ENCODE measurements around the gene BCL2L11.

The BCL2L11 gene

GRCh38 chr2:111145103-111145760 is 24.5 kb downstream of the BCL2L11 start:
- DNase-seq: no peak

GRCh38 chr2:111145951-111146350 is 25.2 kb downstream of the BCL2L11 start:
- no peak for DNase-seq

DNA sequence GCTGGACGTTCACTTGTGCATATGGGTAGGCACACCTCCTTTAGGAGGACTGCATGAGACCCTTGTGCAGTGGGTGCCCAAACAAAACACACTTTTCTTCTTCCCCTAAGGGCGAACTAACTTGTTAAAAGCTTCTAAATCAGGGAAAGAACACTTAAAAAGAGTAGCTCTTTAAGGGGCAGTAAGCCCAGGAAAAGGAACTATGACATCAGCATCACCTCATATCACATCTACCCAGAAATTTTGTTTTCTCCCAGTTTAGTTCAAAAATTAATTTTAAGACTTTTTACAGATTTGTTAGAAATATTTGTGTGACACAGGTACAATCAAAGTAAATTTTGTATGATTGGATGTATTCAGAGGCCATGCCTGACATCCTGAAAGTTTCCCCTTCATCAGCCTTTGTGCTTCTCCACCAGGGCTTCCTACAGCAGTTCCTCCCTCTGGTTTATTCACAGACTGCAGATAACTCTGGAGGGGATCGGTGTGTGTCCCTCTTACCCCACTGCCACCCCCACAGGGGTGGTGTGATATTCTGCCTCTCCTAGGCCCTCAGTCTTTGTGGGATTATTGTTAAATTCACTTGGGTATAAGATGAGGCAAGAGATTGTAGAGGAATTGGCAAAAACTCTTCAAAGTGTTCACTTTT is 27.6 kb downstream of the BCL2L11 start:
- no peak for DNase-seq

DNA sequence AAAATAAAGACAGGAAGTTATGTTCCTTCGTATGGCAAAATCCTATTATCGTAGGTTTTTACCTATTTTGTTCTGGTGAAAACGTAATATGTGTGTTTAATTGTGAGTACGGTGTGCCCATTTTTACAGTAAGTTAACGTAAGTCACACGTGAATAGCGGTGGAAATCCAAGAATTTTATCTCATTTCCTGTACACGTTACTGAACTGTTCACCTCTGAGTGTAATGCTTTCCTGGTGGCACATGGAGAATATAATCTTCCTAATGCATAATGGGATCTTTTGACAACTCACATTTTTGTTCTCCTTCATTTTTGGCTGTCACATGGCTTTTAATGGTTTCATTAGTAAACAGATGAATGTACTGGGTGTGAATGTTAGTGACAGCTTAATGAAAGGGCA is 28.2 kb downstream of the BCL2L11 start:
- DNase-seq: no peak

- DNase-seq: no peak
These were observed 29.3 kb downstream of the BCL2L11 start for GRCh38 chr2:111149882-111150455.

GRCh38 chr2:111154758-111155157 is 34.0 kb downstream of the BCL2L11 start:
- no peak for DNase-seq

- DNase-seq: no peak
These were observed 34.9 kb downstream of the BCL2L11 start for GRCh38 chr2:111155610-111156009.

DNA sequence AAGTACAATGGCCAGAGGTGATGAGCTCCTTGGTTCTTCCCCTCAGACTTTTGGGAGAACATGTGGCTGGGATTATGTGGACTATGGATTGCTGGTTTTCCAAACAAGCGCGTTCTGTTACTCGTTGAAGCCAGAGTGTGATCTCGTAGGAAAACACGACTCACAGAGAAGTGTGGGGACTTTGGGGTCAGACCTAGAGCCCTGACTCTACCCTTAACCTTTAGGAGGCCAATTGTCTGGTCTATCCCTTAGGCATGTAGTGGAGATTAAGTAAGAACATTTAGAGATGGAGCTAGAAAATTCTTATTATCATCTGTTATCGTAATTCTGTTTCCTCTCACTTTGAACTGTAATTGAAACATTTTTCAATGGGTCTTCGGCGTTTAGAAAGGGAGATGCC is 35.8 kb downstream of the BCL2L11 start:
- no peak for DNase-seq

DNA sequence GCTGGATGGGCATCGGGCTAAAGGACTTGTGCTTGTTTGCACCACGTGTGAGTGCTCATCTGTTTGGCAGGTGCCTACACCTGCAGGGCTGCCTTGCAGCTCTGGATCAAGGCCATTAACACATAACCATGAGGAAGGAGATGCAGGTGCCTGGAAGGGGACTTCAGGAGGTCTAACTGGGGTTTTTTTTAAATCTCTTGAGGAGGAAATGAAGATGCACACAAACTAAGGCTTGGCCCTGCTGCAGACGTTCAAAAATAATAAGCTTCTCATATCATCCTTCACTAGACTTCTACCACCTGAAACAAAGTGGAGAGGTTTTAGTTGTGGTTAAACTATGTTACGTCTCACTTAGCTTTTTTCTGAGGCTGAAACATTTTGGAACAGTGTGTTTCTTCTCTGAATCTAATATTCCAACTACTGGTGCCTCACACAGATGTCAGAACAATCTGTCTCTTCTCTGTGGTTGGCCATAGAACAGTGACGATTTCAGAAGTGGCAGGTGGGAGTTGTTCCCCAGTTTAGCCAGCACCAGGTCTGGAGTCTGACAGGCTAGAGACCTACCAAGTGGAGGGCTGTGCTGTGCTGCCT is 36.5 kb downstream of the BCL2L11 start:
- no peak for DNase-seq

DNA sequence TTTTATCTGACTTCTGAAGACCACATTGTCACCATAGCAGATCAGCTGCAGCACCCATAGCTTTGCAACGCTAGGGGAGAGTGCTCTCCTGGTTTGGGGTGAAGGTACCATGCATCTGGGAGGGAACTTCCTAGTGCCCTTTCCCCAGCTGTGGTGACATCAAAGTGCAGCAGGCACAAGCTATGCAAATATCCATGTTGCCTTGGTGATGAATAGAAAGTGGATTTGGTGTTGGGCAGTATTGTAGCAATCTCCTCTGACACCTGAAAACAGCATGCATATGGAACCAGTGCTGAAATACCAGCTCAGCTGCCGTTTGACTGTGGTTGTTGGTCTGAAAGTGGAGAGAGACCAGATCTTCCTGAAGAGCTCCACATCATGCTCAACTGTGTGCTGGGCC is 37.1 kb downstream of the BCL2L11 start:
- DNase-seq: no peak

GRCh38 chr2:111159641-111160040 is 38.9 kb downstream of the BCL2L11 start:
- DNase-seq: no peak

DNA sequence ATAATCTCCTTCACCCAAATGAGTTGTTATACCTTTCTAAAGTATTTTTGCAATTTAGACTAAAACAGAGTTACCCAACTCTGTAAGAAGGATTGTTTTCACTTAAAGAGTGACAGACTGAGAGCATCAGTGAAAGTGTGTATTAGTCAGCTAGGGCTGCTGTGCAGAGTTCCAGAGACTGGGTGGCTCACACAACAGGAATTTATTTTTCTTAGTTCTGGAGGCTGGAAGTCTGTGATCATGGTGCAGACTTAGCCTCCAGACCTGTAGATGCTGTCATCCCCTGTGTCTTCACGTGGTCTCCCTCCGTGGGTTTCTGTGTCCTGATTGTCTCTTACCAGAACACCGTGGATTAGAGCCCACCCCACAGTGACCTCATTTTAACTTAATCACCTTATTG is 40.0 kb downstream of the BCL2L11 start:
- DNase-seq: no peak

- no peak for DNase-seq
These were observed 41.3 kb downstream of the BCL2L11 start for GRCh38 chr2:111161971-111162370.

DNA sequence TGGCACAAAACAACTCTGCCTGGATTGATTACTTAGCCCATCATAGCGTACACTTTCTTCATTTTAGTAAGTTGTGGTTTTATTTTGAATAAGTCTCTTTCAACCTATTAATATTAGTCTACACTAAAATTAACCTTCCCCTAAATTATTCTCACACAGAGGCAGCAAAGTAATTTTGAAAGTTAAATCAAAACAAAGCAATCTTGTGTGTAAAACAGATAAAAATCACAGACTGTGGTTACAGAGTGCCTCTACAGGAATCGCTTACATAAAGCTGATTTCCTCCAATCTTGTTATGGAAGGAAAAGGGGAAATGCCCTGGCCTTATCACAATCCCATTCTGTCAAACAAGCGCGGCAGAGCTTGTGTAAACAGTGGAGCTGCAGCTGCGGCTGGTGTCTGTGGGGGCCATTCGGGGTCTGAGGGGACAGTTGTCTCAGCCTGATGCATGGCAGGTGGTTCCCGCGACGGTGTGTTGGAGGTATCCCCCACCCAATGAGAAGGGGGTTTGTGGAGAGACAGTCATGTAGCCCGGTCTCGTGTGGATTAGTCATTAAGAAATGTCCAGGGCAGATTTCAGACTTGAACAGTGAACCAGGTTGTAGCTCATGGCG is 42.1 kb downstream of the BCL2L11 start:
- DNase-seq: no peak

DNA sequence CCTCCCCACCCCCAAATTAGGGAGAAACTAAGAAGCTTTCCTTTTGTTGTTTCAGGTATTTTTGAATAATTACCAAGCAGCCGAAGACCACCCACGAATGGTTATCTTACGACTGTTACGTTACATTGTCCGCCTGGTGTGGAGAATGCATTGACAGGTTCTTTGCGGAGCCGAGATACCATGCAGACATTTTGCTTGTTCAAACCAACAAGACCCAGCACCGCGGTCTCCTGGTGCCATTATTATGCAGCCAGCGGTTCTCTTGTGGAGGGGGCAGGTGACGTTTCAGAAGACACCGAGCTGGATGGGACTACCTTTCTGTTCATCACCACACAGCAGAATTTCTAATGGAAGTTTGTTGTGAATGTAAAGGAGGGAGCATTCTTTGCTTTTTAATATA is 43.4 kb downstream of the BCL2L11 start:
- DNase-seq: no peak

DNA sequence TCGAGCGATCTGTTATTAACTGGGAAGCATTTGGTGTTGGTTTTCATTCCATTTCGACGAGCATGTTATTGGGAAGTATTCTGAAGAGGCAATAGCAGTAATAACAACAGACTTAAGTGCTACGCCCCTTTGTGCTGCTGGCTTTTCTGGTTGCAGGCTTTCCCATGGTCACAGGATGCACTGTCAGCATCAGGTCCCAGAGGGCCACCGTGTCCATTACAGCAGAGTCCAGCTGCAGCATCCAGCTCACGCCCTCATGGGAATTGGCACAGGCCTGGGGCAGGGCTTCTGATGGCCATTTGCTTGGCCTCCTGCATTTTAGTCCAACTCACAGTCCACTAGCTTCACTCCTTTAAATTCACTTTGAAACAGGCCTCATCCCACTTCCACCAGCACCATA is 44.4 kb downstream of the BCL2L11 start:
- DNase-seq: no peak

GRCh38 chr2:111166115-111166514 is 45.4 kb downstream of the BCL2L11 start:
- DNase-seq: no peak

DNA sequence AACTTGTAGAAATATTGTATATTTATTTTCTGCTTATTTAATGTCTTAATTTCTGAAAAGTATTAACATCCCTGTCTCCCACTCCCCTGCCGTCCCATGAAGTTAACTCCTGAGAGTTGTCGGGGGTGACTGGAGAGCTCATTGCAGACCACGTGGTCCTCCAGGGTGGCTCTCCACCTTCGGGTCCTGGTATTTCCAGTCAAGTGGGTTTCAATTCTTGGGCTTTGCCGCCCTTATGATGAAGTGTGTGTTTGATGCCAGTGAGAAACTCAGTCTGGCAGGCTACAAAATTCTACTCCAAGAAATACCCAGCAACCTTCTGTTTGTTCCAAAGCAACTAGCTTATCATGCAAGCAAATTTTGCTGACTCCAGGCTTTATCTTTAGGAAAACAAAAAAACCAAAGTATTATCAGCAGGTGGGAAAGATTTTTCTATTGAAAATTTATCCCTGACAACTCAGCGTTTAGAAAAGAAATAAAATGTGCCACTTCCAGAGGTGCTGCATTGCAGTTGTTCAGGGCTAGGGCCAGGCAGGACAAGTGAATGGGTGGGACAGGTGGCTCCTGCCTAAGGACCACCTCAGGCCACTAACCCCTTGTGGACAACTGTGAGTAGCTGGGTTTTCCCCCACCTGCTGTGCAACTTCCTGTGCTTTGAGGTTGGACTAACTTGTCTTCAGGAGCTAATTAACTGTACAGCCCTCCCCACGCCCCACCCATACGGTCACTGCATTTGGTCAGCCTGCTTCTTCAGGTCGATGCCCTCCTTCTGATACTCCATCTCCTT is 46.6 kb downstream of the BCL2L11 start:
- no peak for DNase-seq

- DNase-seq: no peak
These were observed 47.1 kb downstream of the BCL2L11 start for GRCh38 chr2:111167863-111168162.

DNA sequence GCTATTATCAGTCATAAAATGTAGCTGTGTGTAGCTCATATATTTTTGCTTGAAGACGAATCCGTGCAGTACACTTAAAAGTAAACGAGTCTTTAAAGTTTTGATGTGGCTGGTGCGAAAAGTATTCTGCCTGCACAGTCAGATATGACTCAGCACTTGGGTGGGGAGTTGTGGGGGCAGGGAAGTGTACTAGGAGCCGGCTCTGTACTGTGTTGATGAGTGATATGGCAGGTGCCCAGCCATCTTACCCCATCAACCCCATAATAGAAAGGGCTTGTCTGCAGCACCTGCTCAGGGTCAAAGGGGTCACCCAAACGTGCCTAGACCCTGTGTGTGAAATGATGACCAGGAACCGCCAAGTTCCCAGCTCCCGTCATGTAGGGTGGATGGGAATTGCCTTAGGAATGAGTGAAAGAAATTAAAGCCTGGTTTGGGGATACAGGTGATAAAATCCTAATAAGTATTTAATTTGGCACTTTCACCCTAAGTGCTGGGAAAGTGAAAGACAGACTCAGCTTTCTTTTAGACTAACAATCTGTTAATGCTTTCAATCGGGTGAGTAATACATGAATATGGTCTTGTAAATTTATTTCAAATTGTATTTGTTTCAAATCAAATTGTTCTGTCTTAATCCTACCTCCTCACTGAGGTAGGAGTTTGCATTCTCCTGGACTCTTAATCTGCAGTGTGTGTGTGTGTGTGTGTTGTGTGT is 48.0 kb downstream of the BCL2L11 start:
- DNase-seq: no peak

GRCh38 chr2:111169268-111169667 is 48.6 kb downstream of the BCL2L11 start:
- DNase-seq: no peak

DNA sequence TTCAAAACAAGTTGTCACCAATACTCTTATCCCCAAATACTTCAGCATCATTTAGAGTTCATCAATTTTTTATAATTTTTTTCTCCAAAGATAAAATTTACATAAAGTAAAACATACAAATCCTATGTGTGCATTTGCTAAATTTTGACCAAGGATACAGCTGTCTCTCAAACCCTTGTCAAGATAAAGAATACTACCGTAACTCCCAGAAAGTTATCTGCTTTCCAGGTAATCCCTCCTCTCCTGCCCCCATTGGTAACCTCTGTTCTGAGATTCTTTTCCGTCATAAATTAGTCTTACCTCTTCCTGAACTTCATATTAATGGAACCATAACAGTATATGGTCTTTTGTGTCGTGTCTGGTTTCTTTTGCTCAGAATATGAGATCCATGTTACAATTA is 49.2 kb downstream of the BCL2L11 start:
- DNase-seq: no peak
